Pons (tissue), 1 donor: ENCODE results near the gene COQ8A.
"Not testable (repeated sequence)": the region's sequence is repeated elsewhere in the genome, so short reads cannot be mapped to it uniquely, and the experiment has no call there.

Experiments used
- DNase-seq: peaks from one replicate; pipeline ENCODE4 v3.0.0-alpha.2; 2016; ENCODE audit warnings: low spot score

The COQ8A gene

DNA sequence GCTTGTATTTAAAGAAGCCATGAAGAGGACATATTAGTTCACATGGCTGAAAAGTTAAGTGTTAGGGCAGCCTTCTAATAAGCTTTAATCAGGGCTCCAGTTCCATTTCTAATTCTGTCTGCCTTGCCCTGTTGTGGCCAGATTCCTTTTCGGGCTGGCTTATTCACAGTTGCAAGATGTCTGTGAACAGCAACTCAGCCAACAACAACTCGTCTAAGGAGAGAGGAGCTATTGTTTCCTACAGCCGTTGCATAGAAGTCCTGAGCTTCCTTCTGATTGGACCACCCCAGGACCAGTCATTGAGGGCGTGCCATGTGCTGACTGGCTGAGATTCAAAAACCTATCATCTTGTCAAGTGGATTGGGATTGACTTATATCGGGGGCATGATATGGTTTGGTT, 18.6 kb upstream of the COQ8A start:
- no peak for DNase-seq

DNA sequence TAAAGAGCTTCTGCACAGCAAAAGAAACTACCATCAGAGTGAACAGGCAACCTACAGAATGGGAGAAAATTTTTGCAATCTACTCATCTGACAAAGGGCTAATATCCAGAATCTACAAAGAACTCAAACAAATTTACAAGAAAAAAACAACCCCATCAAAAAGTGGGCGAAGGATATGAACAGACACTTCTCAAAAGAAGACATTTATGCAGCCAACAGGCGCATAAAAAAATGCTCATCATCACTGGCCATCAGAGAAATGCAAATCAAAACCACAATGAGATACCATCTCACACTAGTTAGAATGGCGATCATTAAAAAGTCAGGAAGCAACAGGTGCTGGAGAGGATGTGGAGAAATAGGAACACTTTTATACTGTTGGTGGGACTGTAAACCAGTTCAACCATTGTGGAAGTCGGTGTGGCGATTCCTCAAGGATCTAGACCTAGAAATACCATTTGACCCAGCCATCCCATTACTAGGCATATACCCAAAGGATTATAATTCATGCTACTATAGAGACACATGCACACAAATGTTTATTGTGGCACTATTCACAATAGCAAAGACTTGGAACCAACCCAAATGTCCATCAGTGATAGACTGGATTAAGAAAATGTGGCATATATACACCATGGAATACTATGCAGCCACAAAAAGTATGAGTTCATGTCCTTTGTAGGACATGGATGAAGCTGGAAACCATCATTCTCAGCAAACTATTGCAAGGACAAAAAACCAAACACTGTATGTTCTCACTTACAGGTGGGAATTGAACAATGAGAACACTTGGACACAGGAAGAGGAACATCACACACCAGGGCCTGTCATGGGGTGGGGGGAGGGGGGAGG, 10.6 kb upstream of the COQ8A start:
- not testable (repeated sequence) for DNase-seq

DNA sequence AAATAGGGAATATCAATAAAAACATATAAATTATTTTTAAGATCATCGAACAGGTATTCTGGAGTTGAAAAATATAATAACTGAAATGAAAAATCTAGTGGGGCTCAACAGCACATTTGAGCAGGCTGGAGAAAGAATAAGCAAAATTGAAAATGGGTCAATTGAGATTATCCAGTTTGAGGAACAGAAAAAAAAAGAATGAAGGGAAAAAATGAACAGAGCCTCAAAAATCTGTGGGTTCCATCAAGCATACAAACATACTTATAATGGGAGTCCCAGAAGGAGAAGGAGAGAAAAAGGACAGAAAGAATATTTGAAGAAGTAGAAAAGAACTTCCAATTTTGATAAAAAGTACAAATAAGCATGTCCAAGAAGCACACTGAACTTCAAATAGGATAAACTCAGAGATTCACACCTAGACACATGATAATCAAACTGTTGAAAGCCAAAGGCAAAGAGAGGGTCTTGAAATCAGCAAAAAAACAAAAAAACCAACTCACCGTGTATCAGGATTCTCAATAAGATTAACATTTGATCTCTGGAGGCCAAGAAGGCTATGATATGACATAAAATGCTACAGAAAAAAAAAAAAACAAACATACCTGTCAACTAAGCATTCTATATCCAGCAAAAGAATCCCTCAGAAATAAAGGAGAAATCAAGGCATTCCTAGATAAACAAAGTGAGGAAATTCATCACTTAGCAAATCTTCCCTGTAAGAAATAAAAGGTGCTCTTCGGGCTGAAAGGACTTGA, 5.4 kb upstream of the COQ8A start:
- no peak for DNase-seq

DNA sequence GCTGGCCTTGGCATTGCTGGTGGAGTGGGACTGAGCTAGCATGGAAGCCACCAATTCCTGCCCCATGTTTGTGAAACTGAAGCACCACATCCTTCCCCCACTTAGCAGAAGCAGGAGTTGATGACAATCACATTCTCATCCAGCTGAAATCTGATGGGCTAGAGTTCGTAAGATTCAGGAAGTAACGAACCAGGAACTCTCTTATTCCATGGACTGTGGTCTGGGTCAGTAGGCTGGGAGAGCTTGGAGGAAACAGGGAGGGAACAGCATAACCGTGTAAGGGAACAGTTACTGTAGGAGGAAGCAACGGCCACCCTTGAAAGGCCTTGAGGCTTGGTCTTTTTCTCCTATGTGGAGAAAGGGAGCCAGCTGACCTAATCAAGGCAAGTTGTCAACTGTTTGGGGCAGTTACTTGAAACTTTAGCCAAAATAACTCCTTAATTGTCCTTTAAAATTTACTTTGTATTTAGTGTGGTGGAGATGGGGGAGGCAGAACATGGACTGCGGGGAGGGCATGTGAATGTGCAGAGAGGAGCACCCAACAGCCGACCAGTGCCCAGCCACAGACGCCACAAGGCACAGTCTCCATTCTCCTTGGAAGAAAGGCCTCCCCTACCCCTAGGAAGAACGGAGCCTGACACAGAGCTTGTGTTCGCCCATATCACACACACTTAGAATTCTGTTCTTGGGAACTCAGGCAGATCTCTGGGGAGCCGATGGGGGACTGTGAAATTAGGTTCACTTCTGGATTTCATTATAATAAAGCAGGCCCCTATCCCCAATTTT, 2.0 kb upstream of the COQ8A start:
- no peak for DNase-seq

DNA sequence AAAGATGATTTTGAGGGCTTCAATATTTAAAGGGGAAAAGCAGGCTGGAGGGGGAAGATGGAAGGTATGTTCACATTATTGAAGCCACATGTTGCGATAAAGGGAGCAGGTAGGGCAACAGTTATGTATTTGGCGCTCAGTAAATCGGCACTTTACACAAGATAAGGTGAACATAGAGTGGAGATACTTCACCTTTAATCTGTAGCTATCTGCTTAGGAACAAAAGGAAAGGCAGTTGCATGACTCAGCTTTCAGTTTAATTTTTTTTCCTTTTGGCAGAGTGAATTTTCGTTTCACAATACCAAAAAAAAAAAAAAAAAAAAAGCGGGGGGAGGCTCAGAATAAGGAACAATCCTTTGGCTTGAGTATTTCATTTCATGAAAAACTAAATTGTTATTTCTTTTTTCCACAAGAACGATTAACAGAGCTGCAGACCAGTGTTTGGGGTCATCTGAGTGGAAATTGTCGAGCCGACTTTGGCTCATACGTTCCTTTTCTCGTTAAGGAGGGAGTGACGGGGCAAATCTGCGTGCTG, 1.1 kb upstream of the COQ8A start:
- peak; percentile 55 for DNase-seq

DNA sequence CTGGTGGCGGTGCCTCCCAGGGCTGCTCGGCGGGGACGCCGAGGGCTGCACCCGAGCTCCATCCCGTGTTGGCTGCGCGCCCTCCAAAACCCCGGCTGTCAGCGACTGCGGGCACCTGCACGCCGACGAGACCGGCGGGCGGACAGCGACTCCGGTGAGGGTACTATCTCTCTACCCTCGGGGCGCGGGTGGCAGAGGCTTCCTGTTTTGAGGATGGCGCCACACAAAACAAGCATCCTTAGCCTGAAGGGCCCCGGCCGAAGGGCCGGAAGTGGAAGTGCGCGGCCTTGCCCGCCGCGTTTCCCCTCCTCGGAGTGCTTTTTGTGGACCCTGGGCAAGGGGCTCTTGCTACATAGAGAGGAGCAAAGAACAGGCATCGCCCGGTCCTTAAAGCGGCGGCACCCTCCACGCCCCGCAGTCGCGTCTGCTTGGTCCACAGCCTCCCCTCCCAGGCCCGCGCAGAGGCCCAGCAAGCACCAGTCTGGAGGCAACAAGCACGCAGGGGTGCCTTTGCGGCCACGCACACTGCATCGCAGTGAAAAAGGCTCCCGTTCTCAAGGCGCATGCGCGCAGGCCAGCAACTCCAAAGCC, 561 bp upstream of the COQ8A start:
- no peak for DNase-seq

DNA sequence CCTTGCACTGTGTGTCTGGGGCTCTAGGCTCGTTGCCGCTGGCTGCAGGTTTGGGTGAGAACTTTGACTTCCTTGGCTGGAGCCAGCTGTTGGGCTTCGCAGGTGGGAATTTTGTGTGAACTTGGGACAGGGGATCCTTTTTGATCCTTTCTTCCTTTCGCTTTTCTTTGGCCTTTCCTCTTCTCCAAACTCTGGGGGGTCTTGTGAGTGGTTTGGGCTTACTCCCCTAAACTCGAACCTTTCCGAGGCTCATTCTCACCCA, 643 bp downstream of the COQ8A start:
- no peak for DNase-seq

DNA sequence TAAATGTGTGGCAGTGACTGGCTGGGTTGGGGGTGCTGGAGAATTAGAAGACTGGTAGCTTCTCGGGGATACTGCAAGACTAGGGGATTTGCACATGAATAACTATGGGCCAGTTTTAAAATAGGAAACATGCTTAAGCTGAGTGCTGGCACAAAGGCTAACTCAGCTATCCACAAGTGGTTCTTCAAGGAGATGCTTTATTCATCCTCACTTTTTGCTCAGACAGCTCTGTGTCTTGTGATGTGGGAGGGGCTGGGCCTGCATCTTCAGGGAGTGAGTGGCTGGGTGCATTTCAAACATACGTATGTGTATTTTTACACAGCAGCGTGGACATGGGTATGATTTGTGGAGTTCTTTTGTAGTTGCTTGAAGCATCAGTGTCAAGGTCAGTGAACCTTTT, 2.3 kb downstream of the COQ8A start:
- DNase-seq = no peak

DNA sequence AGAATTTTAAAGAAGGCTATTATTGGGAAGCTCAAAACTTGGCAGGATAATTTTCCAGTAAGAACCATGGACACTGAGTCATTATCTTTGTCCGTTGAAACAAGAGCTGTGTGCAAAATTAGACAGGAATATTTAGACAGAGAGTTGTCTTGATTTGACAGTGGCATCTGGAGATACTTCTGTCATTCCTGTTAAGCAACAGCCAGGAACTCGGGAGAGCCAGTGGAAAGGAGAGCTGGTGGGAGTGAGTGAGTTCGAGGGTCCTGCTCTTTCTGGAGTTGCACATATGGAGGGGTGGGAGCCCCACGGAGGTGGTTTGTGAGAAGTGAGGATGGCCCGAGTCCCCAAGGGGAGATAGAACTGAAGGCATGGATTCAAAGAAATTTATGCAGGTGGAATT, 3.1 kb downstream of the COQ8A start:
- DNase-seq = peak; percentile 26

DNA sequence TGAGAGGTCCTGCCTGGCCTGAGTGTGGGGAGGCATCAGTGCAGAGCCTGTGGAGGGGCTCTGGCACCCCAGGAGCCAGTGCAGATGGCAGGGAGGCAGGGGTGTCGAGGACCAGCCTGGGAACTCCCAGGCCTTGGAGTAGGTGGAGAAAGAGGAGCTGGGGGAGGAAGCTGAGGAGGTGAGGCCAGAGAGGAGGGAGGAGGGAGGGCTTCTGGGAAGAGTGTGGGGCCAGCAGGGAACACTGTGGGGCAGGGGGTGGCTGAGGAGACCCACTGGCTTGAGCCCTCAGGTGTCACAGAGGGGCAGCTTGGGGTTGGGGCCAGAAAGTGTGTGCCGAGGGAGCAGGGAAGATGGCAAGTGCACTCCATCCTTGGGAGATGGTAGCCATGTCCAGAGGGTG, 3.8 kb downstream of the COQ8A start:
- no peak for DNase-seq

DNA sequence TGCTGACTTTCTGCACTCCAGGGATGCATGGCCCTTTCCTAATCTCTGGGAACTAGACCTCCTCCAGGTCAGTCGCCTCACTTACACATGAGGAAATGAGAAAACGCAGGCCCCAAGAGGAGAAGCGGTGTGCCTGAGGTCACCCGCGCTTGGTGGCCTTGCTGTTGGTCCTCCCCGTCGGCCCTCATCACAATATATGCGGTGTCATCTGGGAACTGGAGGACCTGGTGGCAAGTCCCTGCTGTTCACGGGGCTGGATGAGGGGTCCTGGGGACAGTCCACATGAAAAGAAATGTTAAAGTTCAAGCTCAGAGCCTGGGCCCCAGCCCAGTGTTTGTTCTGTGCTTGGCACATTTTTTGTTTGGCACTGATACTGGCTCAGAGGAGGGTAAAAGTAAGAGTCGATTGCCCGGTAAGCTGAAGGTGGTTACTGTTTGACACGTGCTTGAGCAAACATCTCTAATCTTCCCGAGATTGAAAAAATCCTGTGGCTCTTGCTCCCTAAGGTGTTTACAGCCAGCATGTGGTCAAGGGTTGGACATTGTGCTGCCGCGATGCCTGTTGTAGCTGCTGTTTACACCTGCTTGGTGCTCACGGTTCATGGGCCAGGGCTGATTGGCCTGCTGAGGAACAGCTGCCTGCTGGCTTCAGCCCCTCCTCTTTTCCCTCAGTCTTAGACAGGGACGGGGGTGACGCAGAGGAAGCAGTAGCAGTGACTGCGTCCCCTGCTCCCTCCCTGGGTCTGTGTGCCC, 5.2 kb downstream of the COQ8A start:
- no peak for DNase-seq

DNA sequence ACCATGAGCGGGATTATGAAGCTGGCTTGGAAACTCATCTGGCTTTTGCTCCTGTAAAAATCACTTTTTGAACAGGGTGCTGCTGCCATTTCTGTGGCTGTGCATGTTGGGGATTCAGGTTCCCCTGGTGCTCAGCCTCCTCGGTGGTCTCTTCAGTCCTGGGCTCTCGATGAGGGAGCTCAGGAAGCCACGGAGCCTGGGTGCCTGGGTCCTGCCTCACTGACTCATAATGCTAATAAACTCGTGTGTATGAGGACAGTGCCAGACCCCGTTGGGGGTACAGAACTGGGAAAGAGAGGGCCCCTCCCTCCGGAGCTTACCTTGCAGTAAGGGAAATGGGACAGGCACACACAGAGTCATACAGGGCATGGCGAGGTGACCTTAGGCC, 5.8 kb downstream of the COQ8A start:
- no peak for DNase-seq

DNA sequence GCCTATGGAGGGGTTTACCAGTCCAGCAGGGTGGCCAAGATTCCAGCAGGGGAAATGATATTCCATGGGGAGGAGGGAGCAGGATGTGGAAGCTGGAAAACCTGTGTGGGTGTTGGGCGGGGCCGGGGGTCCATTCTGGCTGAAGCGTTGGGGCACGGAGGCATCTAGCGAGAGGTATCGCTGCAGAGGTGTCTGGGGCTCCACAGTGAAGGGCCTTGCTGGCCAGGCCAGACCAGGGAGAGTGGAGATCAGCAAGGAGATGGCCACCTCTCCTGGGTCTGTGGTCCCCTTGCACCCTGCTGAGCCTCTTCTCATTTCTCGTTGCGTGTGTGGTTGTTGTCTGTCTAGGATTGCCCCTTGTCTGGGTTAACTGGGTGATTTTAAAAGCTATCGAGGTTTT, 6.2 kb downstream of the COQ8A start:
- no peak for DNase-seq

DNA sequence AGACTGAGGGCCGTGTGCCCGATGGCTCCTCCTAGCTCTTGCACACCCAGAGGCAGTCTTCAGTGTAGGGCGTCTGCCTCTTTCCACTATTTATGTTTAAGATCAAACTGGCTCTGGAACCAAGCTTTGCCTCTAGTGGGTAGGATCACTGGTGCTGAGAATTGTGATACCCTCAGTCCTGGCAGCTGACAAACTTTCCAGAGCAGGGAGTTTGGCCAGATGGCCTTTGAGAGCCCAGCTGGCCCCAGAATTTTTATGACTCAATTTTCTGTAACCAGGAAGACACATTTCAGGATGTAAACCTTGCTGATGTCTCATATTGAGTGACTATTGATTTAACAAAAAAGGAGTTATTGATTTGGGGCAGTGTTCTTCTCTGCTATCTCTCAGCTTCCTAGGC, 6.7 kb downstream of the COQ8A start:
- DNase-seq = no peak

DNA sequence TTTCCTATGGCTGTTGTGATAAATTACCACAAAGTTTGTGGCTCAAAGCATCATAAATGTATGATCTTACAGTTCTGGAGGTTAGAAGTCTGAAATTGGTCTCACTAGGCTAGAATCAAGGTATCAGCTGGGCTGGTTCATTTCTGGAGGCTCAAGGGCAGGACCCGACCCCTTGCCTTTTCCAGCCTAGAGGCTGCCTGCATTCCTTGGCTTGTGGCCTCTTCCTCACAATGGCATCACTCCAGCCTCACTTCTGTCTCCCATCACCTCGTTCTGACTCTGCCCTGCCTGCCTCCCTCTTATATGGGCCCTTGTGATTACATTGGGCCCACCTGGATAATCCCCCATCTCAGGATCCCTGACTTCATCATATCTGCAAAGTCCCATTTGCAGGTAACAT, 8.0 kb downstream of the COQ8A start:
- no peak for DNase-seq

DNA sequence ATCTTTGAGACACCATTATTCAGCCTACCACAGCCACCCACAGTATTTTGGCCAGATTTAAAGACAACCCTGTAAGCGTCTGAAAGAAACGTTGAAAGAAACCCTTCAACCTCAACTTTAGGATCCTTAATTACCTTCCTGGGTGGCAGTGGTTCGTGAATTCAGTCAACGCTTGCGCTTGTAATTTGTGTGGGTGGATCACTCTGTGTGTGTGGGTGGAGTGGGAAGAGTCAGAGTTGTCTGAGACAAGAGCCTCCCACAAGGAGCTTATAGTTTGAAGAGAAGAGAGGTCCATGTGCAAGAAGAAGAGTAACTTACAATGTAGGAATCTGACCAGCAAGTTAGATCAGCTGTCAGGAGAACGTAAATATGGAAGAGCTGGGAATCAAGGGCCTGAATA, 8.4 kb downstream of the COQ8A start:
- no peak for DNase-seq

DNA sequence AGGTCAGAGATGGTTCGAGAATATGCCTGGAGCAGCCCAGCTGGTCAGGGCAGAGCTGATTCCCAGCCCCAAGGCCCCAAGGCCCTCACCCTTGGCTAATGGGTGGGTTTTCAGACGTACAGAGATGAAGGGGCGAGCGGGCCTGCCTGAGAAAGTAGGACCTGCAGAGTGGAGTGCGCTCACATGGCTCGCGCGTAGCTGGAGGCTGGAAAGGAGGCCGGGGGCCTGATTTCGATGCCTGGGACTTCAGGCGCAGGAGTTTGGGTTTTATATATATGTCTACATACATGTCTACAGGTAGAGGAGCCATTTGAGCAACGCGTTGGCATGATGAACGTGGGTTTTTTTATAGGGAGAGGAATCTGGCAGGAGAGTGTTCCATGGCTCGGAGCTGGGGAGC, 8.9 kb downstream of the COQ8A start:
- no peak for DNase-seq

DNA sequence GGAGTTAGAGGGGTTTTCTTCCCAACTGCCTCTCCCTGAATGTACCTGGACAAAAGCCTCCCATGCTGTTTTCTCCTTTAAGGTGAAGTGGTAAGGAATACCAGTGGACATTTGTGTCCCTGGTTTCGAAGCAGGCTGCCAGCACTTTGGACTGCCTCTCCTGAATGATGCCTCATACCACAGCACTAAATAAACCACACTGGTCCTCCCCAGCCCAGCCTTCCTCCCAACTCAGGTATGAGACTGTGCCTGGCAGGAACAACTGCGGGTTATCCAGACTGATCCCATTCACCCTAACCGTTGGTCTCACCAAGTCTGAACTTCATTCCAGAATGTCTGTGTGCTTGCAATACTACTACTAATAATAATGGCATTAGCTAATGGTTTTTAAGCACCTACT, 9.3 kb downstream of the COQ8A start:
- DNase-seq = no peak

DNA sequence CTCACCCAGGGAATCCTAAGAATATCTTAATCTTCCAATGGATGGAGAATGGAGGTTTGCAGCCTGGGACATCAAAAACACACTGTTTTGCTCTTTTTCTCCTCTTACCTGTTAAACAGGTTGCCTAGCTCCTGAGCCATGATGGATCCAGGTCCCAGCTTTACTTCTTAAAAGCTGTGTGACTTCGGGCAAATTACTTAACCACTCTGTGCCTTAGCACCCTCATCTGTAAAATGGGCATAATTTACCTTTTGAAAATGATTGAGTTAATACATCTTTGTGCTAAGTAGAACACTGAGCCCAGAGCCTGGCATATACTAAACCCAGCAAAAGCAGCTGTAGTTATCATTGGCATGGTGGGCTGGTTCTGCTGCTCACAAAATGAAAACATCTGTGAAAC, 10.2 kb downstream of the COQ8A start:
- DNase-seq = no peak

DNA sequence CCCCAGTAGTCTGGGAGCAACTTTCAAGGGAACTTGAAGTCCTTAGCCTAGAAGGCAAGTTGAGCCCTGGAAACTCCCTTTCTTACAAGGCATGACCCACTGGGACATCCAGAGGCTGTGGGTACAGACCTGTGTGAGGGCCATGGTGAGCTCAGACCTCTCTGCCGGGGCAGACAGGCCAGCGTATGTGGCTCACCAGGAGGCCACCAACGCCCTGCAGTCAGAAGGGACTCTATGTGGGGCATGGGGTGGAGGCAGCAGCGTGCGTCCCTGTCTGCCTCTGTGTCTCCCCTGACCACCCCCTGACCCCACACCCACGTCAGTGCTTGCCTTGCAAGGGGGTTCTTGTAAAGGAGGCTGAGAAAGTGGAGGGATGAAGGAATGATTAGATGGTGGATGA, 10.8 kb downstream of the COQ8A start:
- DNase-seq = no peak

DNA sequence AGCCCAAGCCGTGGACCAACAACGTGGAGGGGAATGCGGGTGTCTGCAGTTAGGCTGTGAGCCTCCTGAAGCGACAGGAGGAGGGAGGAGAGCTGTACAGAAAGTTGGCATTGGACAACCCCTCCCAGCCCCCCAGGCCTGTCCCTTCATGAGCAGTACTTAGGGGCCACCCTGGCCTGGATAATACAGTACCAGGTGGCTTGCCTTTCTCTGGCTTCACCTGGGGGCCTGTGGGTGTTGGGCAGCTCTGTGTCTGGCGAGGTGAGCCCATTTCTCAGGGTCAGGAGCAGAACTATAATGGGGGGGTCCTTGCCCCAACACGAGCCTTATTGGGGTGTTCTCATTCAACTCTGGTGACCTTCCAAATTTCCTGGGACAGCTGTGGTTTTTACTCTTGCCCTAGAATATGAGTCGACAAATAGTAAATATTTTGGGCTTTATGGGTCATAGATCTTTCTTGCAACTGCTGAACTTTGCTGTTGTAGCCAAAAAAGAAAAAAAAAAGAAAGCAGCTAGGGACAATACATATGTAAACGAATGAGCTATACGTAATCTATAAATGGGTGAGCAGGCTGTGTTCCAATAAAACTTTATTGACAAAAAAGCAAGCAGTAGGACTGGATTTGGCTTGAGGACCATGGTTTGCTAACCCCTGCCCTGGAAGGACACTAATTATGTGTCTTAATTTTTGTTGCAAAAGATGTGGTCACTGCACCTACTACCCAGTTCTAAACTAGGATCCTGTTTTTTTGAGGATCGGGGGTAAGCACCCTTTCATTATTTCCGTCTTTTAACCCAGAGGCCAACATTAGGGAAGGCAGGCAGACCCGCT, 11.4 kb downstream of the COQ8A start:
- no peak for DNase-seq
